ENCODE data around the gene GPR180. TPM values are rescaled to one million over a fixed set of nuclear protein-coding genes. Genes with fewer than 3 reads are reported as not detected.
A peak's percentile ranks its signal among the peaks of the same experiment; 100 is the strongest.

GPR180 gene
- total RNA-seq, 1 donor from 2014 or later = 10.9 TPM

GRCh38 chr13:94656766-94657165 lies 55.1 kb downstream of the GPR180 start:
- DNase-seq = peak; percentile 26

GRCh38 chr13:94657167-94657566 lies 55.5 kb downstream of the GPR180 start:
- DNase-seq = no peak

GRCh38 chr13:94658926-94659597 lies 57.4 kb downstream of the GPR180 start:
- DNase-seq = peak; percentile 42

- no peak for DNase-seq
Measured at GRCh38 chr13:94659598-94659946, 57.9 kb downstream of the GPR180 start.

GRCh38 chr13:94660695-94661326 lies 59.2 kb downstream of the GPR180 start:
- DNase-seq = peak; percentile 42

GRCh38 chr13:94661406-94661805 lies 59.7 kb downstream of the GPR180 start:
- DNase-seq = no peak

GRCh38 chr13:94662274-94662945 lies 60.8 kb downstream of the GPR180 start:
- DNase-seq = no peak

GRCh38 chr13:94664889-94665288 lies 63.2 kb downstream of the GPR180 start:
- DNase-seq = no peak

GRCh38 chr13:94666065-94666464 lies 64.4 kb downstream of the GPR180 start:
- no peak for DNase-seq

GRCh38 chr13:94667190-94667589 lies 65.5 kb downstream of the GPR180 start:
- DNase-seq = no peak

- no peak for DNase-seq
Measured at GRCh38 chr13:94672400-94672799, 70.7 kb downstream of the GPR180 start.

- no peak for DNase-seq
Measured at GRCh38 chr13:94673851-94674250, 72.2 kb downstream of the GPR180 start.

- DNase-seq = peak; percentile 82
Measured at GRCh38 chr13:94674609-94675348, 73.1 kb downstream of the GPR180 start.

- no peak for DNase-seq
Measured at GRCh38 chr13:94677799-94678198, 76.1 kb downstream of the GPR180 start.

- DNase-seq = no peak
Measured at GRCh38 chr13:94678845-94679244, 77.2 kb downstream of the GPR180 start.

GRCh38 chr13:94679614-94680013 lies 78.0 kb downstream of the GPR180 start:
- DNase-seq = no peak

GRCh38 chr13:94682229-94682628 lies 80.6 kb downstream of the GPR180 start:
- DNase-seq = no peak

GRCh38 chr13:94683409-94683808 lies 81.8 kb downstream of the GPR180 start:
- DNase-seq = no peak

Other genes with a start within 250 kb of the GPR180 start
- not detected in 2 replicates for gene DCT, start 122.2 kb upstream of the GPR180 start, total RNA-seq
- gene TGDS, start 5.7 kb upstream of the GPR180 start, total RNA-seq = 13.1 and 15.0 TPM in 2 replicates
- gene SOX21, start 110.7 kb downstream of the GPR180 start, total RNA-seq = 0.37 TPM in 1 of 2 replicates, not detected in the other